GM18867 (cell line): ENCODE measurements around the gene XPA.
"Not testable (repeated sequence)": the region's sequence is repeated elsewhere in the genome, so short reads cannot be mapped to it uniquely, and the experiment has no call there.

ENCODE experiments used
- ATAC-seq: cut with Tn5 transposase; IDR thresholded peaks from one replicate; pipeline ENCODE4 v1.9.1; 2021; ENCODE audit warnings: mild to moderate bottlenecking, moderate library complexity; ENCODE audit not compliant: unreplicated experiment

The XPA gene

GRCh38 chr9:97704345-97704677, 7.2 kb upstream of the XPA start:
- no peak for ATAC-seq

- peak; percentile 47 for ATAC-seq
Measured at GRCh38 chr9:97703437-97704344, 6.6 kb upstream of the XPA start.

GRCh38 chr9:97699824-97700223, 2.7 kb upstream of the XPA start:
- not testable (repeated sequence) for ATAC-seq

GRCh38 chr9:97699281-97699680, 2.1 kb upstream of the XPA start:
- ATAC-seq, result not testable (repeated sequence)

- no peak for ATAC-seq
Measured at GRCh38 chr9:97698865-97699264, 1.7 kb upstream of the XPA start.

GRCh38 chr9:97697837-97698236, 697 bp upstream of the XPA start:
- no peak for ATAC-seq

DNA sequence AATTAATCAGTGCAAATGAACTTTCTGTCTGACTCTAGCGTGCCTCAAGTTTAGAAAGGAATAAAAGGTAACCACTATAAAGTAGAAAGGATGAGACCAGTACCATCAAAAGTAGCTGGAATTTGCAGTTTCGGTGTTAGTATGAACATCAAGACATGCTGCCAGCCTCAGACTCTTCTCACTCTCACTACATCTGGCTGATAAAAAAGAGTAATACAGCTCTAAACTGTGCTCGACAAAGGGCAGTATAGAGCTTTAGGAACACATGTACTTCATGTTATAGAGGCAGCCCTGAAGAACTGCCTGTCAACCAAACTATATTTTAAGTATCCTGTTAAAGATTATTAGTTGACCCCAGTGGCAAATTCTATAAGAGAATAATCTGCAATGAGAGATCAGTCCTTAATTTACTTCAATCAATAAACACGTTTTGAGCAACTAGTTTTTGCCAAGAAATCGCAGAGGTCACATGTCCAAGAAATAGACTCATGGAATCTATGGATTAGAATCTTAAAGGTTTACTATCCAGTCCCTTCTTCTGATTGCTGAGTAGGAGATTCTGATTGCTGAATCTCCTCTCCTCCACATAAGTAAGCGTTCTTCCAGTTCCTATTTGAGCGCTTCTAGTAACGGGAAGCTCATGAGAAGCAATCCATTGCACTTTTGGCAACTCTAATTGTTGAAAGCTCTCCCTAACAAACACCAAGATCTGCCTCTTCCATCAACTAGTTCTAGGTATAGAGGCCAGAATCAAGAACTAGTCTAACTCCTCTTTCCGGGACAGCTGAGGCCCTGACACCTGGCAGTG, 941 bp downstream of the XPA start:
- no peak for ATAC-seq

GRCh38 chr9:97695390-97695789, 1.8 kb downstream of the XPA start:
- ATAC-seq, result no peak

DNA sequence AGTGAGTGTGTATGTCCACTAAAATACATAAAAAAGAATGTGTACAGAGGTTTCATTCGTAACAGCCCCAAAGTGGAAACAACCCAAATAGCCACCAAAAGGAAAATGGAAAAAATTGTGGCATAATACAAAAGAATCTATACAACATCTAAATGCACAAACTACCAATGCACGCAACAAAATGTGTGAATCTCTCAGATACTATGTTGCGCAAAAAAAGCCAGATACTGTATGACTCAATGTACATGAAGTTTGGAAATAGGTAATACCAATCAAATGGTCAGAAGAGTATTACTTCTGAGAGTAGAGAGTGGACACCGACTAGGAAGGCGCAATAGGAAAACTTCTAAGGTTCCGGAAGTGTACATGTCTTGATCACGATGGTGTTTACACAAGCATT, 2.4 kb downstream of the XPA start:
- ATAC-seq, result no peak

GRCh38 chr9:97689401-97690180, 7.5 kb downstream of the XPA start:
- no peak for ATAC-seq

GRCh38 chr9:97688654-97689053, 8.5 kb downstream of the XPA start:
- no peak for ATAC-seq

GRCh38 chr9:97682242-97682641, 14.9 kb downstream of the XPA start:
- ATAC-seq, result no peak

DNA sequence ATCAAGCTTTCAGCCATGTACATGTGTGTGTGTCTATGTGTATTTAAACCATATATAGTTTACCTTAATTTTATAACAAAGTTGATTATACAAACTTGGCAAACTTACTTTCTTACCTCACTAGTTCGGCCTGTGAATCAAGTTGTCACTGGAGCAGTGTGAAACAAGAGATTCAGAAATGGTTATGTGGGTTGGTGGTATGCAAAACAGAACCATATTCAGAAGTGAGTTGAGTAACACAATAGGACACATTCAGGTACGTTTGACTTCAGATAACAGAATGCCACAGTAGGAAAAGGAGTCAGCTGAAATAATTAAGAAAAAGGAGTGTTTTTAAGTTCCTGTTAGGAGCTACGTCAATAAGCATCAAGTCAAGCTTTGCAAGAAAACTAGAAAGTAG, 21.5 kb downstream of the XPA start:
- peak; percentile 58 for ATAC-seq

- no peak for ATAC-seq
Measured at GRCh38 chr9:97673922-97674321, 23.2 kb downstream of the XPA start.

- no peak for ATAC-seq
Measured at GRCh38 chr9:97672403-97672802, 24.7 kb downstream of the XPA start.

GRCh38 chr9:97670586-97670985, 26.6 kb downstream of the XPA start:
- ATAC-seq, result no peak

- no peak for ATAC-seq
Measured at GRCh38 chr9:97668485-97668884, 28.7 kb downstream of the XPA start.

DNA sequence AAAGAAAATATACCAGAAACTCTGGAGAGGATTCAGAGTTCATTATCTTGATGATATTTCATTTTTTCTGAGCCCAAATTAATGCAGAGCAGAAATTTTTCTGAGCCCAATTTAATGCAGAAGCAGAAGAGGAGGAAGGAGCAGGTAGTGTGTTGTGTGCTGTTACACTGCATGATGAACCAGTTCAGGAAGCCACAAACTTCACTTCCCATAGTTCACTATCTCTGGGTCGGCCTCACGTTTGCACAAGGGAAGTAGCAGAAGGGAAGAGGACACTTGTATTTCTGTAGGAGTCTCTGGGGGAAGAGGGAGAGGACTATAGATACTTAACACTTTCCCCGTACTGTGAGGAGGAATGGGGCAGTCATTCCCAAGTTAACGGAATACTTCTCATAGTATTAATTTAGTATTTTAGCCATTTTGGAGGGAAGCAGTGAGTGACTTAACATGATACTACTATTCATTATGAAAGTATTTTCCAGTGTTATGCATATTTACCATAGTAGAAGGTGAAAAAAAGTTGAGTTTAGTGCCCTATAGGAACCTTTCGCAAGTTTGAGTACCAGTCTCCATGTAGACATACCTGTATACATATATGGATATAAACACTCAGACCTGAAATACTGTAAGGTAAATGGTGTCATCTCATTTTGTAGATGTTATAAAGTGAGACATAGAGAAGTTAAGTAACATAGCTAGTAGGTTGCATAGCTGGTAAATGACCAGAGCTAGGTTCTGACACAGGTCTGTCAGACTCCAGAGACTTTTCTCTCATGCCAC, 30.0 kb downstream of the XPA start:
- no peak for ATAC-seq

- no peak for ATAC-seq
Measured at GRCh38 chr9:97665742-97666141, 31.4 kb downstream of the XPA start.

GRCh38 chr9:97660847-97661246, 36.3 kb downstream of the XPA start:
- ATAC-seq, result no peak

DNA sequence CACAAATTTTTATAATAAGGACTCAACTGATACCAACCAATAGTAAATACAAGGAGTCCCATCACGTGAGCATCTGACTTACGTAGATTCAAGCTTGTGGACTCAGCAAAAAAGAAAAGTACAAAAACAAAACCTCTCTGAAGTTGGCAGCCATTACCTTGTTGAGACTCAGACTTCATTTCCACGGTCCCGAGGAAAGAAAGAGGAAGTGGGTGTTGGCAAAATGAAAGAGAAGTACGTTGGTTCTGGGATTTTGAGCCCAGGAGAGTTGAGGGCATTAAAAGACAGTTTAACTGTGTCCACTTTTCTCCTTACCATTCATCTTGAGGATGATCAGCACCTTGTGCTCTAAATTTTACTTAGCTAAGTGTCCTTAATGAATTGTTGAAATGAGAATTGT, 36.8 kb downstream of the XPA start:
- ATAC-seq, result no peak
